Measurements from ENCODE around the gene ZNF23.

Gene ZNF23

DNA sequence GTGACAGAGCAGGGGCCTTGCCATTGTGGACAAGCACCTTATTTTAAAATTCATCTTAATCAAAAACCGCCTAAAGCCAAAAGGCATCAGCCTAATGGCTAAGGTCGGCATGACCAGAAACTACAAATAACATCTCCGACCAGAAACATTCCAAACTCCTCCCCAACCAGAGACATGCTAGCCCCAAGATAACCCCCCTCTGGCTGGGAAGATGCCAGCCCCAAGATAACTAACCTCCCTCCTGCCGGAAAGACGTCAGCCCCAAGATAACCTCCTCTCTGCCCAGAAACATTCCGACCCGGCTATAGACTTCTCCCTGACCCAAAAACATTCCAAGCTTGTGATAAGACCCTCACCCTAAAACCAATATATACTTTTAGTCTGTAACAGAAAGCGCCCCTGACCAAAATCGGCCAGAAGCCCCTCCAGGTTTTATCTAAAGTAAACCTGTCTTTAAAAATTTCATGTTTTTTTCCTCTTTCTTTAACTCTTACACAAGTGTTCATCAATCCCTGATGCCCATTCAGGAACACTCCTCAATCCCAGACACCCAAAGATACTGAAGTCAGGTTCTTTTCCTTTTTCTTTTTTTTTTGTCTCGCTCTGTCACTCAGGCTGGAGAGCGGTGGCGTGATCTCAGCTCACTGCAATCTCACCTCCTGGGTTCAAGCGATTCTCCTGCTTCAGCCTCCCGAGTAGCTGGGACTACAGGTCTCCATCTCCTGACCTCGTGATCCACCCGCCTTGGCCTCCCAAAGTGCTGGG is 52.9 kb downstream of the ZNF23 start:
- Mint-ChIP-seq H3K27ac (no peak overlapping the region), H3K9me3 (peaks cover 3% of the 10 kb centered on the region), H3K27me3 (ENCODE audit: low read depth) (peaks cover 36% of the 10 kb centered on the region), H3K4me1 (ENCODE audit: low read depth) (peaks cover 27% of the 10 kb centered on the region), H3K4me3 (no peak overlapping the region), H3K36me3 (ENCODE audit: low read depth) (no peaks in the 10 kb centered on the region)
- no peak for DNase-seq (ENCODE audit: low spot score)

DNA sequence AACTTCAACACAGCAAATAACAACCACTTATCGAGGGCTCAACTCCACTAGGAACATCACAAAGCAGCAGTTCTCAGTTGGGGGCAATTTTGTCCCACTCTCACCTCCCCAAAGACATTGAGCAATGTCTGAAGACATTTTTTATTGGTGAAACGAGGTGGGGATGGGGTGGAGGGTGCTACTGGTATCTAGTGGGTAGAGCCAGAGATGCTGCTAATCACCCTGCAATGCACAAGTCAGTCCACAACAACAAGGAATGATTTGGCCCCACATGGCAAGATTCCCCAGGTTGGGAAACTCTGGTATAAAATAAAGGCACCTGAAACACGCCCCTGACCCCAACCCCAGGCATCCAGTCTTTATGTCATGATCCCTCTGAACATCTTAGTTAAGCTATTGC is 53.5 kb downstream of the ZNF23 start:
- Mint-ChIP-seq H3K9me3 (peaks cover 3% of the 10 kb centered on the region), H3K27ac (no peak overlapping the region), H3K4me1 (ENCODE audit: low read depth) (peaks cover 27% of the 10 kb centered on the region), H3K27me3 (ENCODE audit: low read depth) (peaks cover 36% of the 10 kb centered on the region), H3K4me3 (no peak overlapping the region), H3K36me3 (ENCODE audit: low read depth) (no peaks in the 10 kb centered on the region)
- no peak for DNase-seq (ENCODE audit: low spot score)

DNA sequence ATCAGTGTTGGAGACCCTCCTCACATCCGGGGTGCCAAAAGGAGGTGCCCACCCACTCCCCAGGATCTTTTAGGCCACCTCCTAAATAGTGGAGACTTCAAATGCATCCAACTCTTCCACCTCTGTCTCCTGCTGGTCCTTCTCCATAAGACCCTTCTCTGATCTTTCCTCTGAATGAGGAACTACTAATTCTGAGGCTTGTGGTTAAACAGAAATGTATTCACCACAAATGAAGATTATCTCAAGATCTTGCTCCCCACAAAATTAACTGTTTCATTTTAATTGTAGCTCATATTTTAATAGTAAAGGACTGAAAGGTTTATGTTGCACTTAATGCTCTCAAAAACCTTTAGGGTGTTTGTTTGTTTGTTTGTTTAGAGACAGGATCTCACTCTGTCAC is 54.3 kb downstream of the ZNF23 start:
- peaks cover 3% of the 10 kb centered on the region for H3K9me3 Mint-ChIP-seq
- no peaks in the 10 kb centered on the region for H3K36me3 Mint-ChIP-seq (ENCODE audit: low read depth)
- no peak for DNase-seq (ENCODE audit: low spot score)
- peak overlapping the region; percentile 33 for H3K4me3 Mint-ChIP-seq
- peaks cover 25% of the 10 kb centered on the region for H3K4me1 Mint-ChIP-seq (ENCODE audit: low read depth)
- H3K27me3 Mint-ChIP-seq (ENCODE audit: low read depth): peaks cover 34% of the 10 kb centered on the region
- H3K27ac Mint-ChIP-seq: no peak overlapping the region

DNA sequence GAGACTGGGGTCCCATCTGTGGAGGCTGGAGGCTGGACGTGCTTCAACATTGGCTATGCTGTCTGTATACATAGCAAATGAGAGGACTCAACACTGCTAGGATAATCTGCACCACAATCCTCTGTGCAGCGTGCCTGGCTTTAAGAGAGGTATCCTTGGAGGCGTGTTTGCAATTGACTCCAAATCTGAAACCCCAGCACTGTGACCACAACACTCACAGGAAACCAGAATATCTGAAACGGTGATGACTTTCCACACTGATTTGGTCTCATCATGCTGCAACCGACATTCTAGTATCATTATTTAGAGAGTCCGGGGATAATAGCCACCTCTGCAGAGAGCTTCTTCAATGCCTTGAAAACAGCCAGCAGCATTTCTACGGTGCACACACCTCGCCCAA is 55.3 kb downstream of the ZNF23 start:
- Mint-ChIP-seq H3K4me1 (ENCODE audit: low read depth) (peaks cover 24% of the 10 kb centered on the region), H3K9me3 (peaks cover 3% of the 10 kb centered on the region), H3K27ac (no peak overlapping the region), H3K36me3 (ENCODE audit: low read depth) (no peaks in the 10 kb centered on the region), H3K4me3 (no peak overlapping the region), H3K27me3 (ENCODE audit: low read depth) (peaks cover 33% of the 10 kb centered on the region)
- no peak for DNase-seq (ENCODE audit: low spot score)

DNA sequence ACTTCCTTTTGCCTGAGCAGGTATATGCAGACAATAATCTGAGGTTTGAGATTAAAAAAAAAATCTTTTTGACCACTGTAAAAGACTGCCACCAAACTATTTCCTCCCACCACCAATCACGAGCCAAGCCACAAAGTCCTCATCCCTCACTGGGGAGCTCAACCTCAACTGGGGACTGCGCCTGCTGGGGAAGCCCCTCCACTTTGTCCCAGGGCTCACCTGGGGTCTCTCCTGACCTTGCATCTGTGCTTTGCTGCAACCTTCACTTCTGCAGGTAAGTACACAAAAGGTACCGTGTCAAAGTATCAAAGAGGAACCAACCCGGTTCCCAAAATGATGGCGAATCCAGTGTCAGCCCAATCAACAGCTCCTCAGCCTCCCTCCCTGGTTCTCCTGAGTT is 55.7 kb downstream of the ZNF23 start:
- peaks cover 3% of the 10 kb centered on the region for H3K9me3 Mint-ChIP-seq
- H3K4me1 Mint-ChIP-seq (ENCODE audit: low read depth): peaks cover 24% of the 10 kb centered on the region
- H3K27me3 Mint-ChIP-seq (ENCODE audit: low read depth): peaks cover 32% of the 10 kb centered on the region
- no peaks in the 10 kb centered on the region for H3K36me3 Mint-ChIP-seq (ENCODE audit: low read depth)
- H3K27ac Mint-ChIP-seq: no peak overlapping the region
- no peak for DNase-seq (ENCODE audit: low spot score)
- no peak overlapping the region for H3K4me3 Mint-ChIP-seq

DNA sequence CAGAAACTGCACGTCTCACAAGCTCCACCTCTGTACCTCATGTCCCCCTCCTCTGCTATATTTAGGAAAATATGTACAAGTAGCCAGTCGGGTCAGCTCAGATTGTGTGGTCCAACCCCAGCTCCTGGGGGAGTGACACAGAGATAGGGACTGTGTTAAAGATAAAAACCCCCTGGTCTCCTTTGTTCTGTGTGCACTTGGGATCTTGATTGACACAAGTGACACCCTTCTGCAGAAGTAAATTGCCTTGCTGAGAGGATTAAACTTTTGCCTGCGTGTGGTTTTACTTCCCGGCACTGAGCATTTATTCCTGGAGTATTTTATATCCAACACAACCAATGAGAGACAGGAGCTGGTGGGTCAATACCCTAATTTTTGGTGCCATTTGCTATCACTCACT is 57.7 kb downstream of the ZNF23 start:
- no peak overlapping the region for H3K4me3 Mint-ChIP-seq
- peaks cover 24% of the 10 kb centered on the region for H3K4me1 Mint-ChIP-seq (ENCODE audit: low read depth)
- no peak overlapping the region for H3K27ac Mint-ChIP-seq
- DNase-seq (ENCODE audit: low spot score): no peak
- no peaks in the 10 kb centered on the region for H3K36me3 Mint-ChIP-seq (ENCODE audit: low read depth)
- peaks cover 3% of the 10 kb centered on the region for H3K9me3 Mint-ChIP-seq
- peaks cover 26% of the 10 kb centered on the region for H3K27me3 Mint-ChIP-seq (ENCODE audit: low read depth)

DNA sequence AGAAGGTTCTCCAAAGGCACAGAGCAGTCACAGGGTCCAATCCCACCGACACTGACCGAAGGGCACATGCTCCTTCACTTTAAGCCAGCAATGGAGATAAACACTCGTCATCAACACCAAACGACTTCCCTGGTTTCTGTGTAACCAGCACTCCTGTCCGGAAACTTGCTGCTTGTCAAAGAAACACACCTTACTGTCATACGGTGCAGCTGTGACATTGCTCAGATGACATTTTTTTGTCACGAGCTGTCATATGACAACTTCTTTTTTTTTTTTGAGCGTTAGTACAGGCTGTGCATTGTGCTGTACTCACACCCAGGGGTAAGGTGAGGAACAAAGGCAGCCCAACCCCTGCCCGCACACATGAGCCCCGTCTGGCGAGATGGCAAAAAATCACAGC is 59.4 kb downstream of the ZNF23 start:
- H3K4me1 Mint-ChIP-seq (ENCODE audit: low read depth): peaks cover 16% of the 10 kb centered on the region
- H3K27me3 Mint-ChIP-seq (ENCODE audit: low read depth): peaks cover 14% of the 10 kb centered on the region

DNA sequence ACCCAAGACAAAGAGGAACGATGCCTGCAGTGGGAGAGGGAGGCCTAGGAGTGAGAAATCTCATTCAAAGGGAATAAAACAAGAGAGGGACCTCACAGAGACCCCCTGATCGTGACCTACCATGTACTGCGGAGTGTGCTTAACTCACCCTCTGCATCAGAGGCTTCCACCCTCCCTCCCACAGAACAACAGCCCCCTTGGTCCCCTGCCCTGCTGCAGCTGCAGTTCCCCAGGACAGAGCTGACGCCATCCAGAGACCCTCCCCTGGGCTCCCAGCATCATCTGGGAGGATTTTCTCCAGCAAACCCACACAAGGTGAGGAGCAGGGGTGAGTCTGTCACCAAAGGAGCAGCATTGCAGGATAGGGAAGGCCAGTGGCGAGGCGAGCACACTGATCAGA is 60.0 kb downstream of the ZNF23 start:
- Mint-ChIP-seq H3K4me1 (ENCODE audit: low read depth) (peaks cover 10% of the 10 kb centered on the region), H3K27ac (no peak overlapping the region), H3K27me3 (ENCODE audit: low read depth) (peaks cover 13% of the 10 kb centered on the region), H3K9me3 (peaks cover 3% of the 10 kb centered on the region), H3K36me3 (ENCODE audit: low read depth) (no peaks in the 10 kb centered on the region), H3K4me3 (no peak overlapping the region)
- DNase-seq (ENCODE audit: low spot score): no peak

More for the DNA sequence above, 59.4 kb downstream of the ZNF23 start:
- no peak overlapping the region for H3K4me3 Mint-ChIP-seq
- DNase-seq (ENCODE audit: low spot score): no peak
- H3K36me3 Mint-ChIP-seq (ENCODE audit: low read depth): no peaks in the 10 kb centered on the region
- peaks cover 3% of the 10 kb centered on the region for H3K9me3 Mint-ChIP-seq
- H3K27ac Mint-ChIP-seq: no peak overlapping the region

DNA sequence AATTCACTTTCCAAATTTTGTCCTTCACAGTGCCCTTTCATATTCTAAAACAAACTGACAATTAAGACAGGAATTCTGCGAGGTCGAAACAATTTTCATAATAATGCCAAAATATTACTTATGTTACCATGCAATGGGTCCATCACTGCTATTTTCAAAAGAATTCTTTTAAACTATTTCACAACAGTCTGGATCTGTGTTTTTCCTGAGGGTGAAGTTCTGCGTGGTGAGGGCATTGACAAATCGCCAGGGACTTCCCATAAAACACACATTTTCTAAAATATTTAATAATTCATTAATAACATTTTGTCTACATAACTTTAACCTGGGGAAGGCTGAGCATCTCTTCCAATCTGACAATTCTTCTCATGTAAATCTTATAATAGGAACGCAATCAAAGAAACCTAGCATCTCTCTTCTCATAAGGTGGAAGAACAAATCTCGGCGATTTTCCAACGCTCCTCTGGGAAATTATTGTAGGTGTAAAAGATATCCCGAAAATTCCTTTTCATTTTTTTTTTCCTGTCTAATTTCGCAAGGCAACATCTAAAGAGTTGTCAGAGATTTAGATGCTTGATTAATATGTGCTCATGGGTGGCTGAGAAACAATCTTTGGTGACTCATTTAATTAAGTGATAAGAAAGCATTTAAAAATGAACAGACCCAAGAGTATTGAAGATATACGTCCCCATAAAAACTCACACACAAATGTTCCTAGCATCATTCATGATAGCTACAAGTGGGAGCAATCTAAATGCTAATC is 62.1 kb downstream of the ZNF23 start:
- H3K4me1 Mint-ChIP-seq (ENCODE audit: low read depth): no peaks in the 10 kb centered on the region
- H3K9me3 Mint-ChIP-seq: peaks cover 3% of the 10 kb centered on the region
- H3K4me3 Mint-ChIP-seq: no peak overlapping the region
- peaks cover 12% of the 10 kb centered on the region for H3K27me3 Mint-ChIP-seq (ENCODE audit: low read depth)
- DNase-seq (ENCODE audit: low spot score): no peak
- no peak overlapping the region for H3K27ac Mint-ChIP-seq
- H3K36me3 Mint-ChIP-seq (ENCODE audit: low read depth): no peaks in the 10 kb centered on the region

Data from T-helper 2 cell treated with Interferon-gamma antibody and Interleukin-4, amounts not matched to agents 5 μg/mL and 100 μg/mL, for 36 hours (primary cell).